HG03575 (cell line): Measurements from ENCODE around the gene PPP1R1C.
A peak's percentile ranks its signal among the peaks of the same experiment; 100 is the strongest.
"Not testable (repeated sequence)": the region's sequence is repeated elsewhere in the genome, so short reads cannot be mapped to it uniquely, and the experiment has no call there.

ENCODE experiments used
- ATAC-seq: cut with Tn5 transposase; IDR thresholded peaks from one replicate; pipeline ENCODE4 v1.9.1; 2021; ENCODE audit not compliant: unreplicated experiment, insufficient number of reproducible peaks, low FRiP score; ENCODE audit errors: extremely low read depth

Gene PPP1R1C, protein sequence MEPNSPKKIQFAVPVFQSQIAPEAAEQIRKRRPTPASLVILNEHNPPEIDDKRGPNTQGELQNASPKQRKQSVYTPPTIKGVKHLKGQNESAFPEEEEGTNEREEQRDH

GRCh38 chr2:181985632-181986205, at the start of gene PPP1R1C:
PPP1R1C (plus strand) TSS chr2:181985853; CDS start chr2:181986111, 258 bp downstream.
- no peak for ATAC-seq

DNA sequence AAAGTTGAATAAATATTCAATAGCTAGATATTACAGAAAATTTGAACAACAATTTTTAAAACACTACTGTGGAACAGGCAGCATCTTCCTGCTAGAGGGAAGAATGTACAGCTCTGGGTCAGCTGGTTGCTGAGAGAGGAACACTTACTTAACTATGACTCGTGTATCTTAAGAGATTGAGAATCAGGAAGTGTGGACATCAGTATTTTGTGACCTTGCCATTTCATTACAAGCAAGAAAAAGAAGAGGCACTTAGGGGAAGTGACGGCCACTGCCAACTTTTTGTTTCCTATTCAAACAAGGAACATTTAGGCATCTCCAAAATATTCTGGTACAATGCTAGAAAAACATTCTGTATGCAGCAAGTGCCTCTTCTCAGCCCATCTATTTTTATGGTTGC, 48.2 kb upstream of the PPP1R1C start:
- no peak for ATAC-seq

DNA sequence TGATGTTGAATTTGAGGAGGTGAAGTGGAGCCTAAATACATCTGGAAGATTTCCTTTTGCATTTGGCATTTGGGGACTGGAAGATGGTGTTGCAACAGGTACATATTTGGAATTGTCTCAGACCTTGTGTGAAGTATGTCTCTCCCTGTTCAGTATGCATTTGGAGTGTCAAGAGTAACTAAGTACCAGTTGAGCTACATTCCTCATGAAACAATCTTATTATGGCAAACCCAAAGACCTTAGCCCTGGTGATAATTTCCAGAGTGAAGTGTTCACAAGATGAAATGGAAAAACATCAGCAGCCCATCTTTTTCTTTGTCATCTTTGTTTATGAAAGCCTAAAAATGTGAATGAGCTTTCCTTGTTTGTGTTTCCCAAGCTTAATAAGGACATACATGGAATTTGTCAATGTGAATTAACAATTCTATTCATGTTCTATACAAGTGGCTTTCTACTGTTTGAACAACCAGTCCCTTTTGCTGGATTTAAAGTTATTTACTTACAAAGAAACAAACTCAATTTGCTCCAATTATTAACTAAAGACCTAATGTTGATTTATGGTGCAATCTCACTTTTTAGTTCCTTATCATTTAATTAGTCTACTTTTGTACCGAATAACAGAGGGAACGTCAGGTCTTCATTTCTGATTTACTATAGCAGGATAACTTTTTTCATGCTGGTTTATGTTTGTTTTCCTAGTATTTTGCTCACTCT, 42.1 kb upstream of the PPP1R1C start:
- ATAC-seq, result no peak

DNA sequence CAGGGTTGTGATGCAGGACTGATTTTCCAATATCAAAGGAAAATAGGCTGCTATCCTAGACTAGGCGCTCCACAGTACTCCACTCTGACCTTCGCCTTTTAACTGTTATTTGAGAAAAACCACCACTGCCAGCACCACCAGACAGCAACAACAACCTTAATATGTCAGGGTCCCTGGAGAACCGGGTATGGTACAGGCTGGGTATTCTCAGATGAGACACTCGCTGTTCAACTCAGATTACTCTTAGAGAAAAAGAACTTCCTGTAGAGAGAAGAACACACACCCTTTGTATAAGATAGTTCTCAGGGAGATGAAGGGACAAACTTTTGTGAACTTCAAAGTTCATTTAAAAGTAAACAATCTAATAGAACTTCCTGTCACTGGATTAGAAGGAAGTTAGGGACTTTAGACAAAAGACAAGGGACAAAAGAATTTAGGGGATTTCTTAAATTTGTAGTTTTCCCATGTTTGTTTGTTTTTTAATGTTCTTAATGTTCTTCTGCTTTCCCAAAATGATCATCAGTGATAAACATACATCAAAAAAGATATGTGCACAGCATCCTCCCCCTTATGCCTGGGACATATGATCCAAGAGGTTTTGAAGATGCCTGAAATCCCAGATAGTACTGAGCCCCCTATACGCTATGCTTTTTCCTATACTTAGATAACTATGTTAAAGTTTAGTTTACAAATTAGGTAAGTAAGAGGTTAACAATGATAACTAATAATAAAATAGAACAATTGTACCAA, 41.3 kb upstream of the PPP1R1C start:
- ATAC-seq, result no peak

DNA sequence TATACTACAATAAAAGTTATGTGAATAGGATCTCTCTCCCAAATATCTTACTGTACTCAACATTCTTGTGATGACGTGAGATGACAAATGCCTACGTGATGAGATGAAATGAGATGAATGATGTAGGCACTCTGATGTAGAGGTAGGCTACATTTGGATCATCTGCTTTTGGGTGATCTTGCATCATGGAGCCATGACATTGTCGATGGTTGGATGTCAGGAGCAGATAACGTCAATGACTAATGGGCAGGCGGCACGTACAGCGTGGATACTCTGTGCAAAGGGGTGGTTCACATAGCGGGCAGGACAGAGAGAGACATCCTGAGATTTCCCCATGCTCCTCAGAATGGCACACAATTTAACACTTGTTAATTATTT, 40.8 kb upstream of the PPP1R1C start:
- no peak for ATAC-seq

DNA sequence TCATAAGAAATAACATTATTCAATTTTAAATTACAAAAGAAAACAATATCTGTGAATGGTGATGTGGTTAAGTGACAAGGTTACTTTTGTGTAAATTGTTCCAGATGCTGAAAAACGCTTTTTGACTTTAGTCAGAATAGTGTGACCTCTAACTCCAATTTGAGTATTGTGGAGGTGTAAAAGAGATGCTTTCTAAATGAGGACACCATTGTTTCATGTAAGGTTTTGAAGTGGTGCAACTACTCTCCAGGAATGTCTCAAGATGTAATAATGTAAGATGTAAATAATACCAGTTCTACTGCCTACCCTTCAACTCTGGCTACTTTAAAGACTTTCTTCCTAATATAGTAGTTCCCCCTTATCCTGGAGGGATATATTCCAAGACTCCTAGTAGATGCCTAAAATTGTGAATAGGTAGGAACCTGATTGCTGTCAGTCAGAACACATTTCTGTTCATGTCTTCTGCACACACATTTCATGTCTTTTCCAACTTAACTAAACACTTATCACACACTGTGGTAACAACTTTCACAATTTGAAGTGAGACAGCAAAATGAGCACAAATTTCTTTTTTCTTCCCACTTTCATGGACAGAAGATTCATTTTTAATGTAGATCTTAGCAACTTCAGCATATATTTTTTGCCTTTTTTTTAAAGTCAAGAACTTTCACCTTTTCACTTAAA, 39.1 kb upstream of the PPP1R1C start:
- ATAC-seq, result no peak

DNA sequence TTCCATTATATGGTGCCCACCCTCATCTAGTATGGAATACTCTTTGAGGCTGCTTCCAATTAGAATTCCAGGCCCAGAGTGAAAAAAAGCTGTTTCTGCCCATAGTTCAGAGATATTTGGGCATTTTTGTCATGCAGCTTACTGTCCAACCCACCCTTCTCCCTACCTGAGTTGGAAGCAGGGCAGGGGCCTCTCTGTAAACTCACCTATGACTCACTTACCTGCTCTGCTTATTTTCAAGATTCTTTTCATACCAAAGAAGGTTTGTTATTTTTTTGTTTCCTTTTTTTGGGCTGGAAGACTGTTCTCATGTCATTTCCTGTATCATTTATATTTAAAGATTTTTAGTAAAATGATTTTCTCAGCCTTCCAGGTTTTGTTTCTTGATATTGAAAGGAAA, 38.4 kb upstream of the PPP1R1C start:
- ATAC-seq, result no peak

GRCh38 chr2:181948227-181948626, 37.4 kb upstream of the PPP1R1C start:
- no peak for ATAC-seq

DNA sequence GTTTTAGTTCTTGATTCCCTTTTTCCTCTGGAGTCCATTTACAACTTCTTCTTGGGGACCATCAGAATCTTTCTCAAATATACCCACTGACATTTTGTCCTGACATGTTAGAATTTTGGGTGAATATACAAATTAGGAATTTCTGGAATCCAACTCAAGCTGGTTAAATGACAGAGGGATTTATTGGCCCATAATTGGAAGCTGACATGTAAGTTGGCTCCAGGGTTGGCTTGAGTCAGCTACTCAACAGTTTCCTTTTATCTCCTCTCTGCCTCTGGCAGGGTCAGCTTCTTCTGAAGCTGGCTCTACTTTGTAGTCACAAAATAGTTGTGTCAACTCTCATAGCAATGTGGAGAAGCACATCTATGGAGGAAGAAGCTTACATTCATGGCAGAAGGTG, 36.6 kb upstream of the PPP1R1C start:
- no peak for ATAC-seq

DNA sequence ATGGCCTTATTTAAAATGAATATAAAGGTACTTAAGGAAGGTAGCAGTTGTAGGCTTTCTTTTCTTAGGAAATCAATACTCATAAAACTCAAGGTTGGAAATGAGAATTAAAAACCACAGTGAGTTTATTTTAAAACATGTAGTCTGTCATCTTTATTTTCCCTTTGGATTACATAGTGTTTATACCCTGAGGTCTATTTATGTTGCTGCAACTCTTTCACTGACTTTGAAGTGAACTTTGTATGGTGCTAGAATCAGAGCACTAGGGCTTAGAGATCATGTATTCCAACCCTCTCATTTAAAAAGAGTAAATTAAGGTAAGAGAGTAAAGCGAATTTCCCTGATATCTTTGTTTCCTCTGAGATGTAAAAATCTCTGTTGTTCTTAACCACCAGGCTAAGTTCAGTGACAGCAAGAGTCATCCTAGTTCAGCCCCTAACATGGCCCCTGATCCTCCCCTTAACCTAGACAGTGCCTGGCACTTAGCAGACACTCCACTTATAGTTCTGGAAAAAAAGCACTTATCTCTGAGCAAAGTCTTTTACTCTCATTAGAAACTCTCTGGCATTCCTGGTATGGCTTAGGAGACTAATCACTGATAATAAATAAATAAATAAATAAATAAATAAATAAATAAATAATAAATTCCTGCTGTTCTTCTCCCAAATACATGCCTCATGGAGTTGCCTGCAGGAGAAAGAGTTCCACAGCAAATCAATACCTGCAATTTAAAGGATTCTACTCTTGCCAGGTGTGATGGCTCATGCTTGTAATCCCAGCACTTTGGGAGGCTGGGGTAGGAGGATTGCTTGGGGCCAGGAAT, 33.0 kb upstream of the PPP1R1C start:
- ATAC-seq, result no peak

DNA sequence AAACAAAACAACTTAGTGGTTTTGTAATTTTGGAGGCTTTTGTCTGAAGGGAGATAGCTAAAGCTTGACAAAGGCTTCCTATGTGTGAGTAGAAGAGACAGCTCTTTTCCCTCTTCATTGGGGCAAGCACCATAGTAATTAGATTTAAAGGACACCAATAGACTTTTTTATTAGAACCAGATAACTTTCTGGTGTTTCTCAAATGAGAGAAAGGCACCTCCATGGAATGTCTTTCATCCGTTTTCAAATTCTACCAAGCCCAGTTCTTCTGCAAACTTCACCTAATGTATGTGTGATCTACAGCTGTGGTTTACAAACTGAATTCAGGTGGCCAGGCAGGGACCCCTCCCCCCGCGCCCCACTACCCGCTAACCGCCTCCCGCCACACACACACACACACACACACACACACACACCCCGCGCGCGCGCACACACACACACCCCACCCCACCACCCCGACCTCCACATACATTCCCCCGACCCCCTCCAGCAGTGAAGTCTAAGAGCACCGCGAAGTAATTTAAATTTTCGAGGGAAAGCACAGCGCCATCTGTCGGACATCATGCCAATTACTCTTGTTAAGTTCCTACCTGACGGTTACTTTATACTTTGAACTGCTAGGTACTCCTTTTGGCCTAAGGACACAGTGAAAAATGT, 31.6 kb upstream of the PPP1R1C start:
- peak; percentile 44 for ATAC-seq

- no peak for ATAC-seq
Observed at GRCh38 chr2:181954538-181954883, 31.1 kb upstream of the PPP1R1C start.

DNA sequence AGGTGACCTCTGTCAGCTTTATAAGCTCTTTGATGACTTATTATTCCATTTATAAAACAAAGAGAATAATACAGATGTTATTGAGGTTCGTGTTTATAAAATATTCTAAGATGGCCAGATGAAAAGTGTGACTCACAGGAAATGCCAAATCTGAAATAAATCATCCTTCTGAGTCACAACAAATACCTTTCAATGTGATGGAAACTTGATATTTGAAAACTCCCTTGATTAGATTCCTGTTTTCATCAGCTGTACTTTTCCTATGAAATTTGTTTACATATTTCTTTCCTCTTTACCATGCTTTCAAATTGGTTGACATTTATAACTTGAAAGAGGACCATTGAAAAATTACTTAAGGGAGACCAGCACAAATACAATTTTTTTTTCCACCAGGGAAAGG, 30.6 kb upstream of the PPP1R1C start:
- ATAC-seq, result no peak

DNA sequence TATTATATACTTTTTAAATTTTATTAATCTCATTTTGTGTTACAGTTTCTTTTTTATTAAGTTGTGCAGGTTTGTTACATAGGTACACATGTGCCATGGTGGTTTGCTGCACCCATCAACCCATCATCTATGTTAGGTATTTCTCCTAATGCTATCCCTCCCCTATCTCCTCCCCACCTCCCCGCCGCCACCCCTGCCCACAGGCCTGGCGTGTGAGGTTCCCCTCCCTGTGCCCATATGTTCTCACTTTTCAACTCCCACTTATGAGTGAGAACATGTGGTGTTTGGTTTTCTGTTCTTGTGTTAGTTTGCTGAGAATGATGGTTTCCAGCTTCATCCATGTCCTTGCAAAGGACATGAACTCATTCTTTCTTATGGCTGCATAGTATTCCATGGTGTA, 29.8 kb upstream of the PPP1R1C start:
- not testable (repeated sequence) for ATAC-seq

- no peak for ATAC-seq
Observed at GRCh38 chr2:181957668-181958067, 28.0 kb upstream of the PPP1R1C start.

- ATAC-seq, result no peak
Observed at GRCh38 chr2:181958726-181959125, 26.9 kb upstream of the PPP1R1C start.

DNA sequence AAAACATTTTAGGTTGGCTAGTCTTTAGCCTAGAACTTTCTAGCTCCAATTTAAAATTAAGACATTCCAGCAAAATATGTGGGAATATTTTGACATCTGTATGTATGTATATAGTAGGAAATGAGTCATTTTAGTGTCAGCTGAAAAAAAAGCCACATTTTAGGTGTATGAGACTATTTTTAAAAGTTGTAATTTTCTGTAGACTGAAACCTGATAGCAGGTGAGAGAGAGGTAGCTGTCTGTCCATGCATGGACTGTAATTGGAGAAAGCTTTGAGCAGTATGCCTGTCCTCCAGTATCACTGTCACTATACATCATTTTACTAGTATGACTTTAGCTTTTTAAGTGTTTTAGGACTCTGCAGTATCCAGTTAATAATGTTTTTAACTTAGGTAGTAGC, 26.1 kb upstream of the PPP1R1C start:
- no peak for ATAC-seq

- ATAC-seq, result not testable (repeated sequence)
Observed at GRCh38 chr2:181961167-181961566, 24.5 kb upstream of the PPP1R1C start.
